Tibial nerve (tissue), 4 donors: ENCODE data around the gene PLD3.

Source experiments
- EP300 ChIP-seq, 2 donors: sonication (generic); formaldehyde crosslinking; IDR thresholded peaks; one replicate each; pipeline ENCODE4 v1.6.1; 2017; ENCODE audit warnings: antibody characterized with exemption in 2 of 2, mild to moderate bottlenecking in 1 of 2
- POLR2A ChIP-seq, 2 donors: fragments of 450-650 bp; IDR thresholded peaks; one replicate each; pipeline ENCODE4 v1.6.1; 2017; ENCODE audit warnings: antibody characterized with exemption in 2 of 2, mild to moderate bottlenecking in 2 of 2, moderate library complexity in 2 of 2
- TF ChIP-seq, protein P1 (sequence below), 5 experiments: fragments of 200-600 bp in 3 of 5; fragments of 450-650 bp in 2 of 5; sonication (generic) in 3 of 5; IDR thresholded peaks; one replicate each; pipeline ENCODE4 v1.5.1; 2016 to 2019; ENCODE audit warnings: antibody characterized with exemption in 5 of 5, mild to moderate bottlenecking in 3 of 5, moderate library complexity in 2 of 5

DNA sequence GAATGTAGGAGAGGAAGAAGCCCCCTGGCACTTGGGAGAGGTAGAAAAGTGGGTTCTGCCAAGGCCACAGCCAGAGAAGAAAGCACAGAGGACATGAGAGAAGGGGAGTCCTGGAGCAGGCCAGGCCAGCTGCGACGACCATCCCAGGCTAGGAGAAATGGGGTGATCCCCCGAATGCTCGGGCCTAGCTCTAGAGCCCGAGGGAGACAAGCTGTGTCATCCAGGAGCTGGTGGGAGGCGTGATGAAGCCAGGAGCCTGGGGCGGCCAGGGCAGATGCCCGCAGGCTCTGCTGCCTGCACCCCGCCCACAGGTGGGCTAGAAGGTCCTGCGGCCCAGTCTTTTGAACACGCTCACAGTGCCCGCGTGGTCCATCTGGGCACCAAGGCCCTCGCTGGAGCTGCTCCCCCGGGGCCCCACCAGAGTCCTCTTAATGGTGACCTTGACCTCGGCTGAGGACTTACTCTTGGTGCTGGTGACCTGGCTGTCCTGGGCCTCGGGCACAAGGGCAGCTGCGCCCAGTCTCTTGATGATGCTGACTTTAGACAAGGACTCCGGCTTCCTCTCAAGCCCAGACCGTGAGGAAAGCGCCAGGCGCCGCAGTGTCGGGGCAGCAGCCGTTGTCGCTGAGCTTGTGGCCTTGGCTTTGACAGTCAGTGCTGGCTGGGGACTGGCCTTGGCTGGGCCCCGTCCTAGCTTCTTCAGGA lies 26.8 kb upstream of the PLD3 start:
- TF ChIP-seq EP300 (IDR thresholded peaks at IDR 0.05) (no peak), POLR2A (IDR thresholded peaks at IDR 0.05) (no peak)
- TF ChIP-seq, protein P1, sequence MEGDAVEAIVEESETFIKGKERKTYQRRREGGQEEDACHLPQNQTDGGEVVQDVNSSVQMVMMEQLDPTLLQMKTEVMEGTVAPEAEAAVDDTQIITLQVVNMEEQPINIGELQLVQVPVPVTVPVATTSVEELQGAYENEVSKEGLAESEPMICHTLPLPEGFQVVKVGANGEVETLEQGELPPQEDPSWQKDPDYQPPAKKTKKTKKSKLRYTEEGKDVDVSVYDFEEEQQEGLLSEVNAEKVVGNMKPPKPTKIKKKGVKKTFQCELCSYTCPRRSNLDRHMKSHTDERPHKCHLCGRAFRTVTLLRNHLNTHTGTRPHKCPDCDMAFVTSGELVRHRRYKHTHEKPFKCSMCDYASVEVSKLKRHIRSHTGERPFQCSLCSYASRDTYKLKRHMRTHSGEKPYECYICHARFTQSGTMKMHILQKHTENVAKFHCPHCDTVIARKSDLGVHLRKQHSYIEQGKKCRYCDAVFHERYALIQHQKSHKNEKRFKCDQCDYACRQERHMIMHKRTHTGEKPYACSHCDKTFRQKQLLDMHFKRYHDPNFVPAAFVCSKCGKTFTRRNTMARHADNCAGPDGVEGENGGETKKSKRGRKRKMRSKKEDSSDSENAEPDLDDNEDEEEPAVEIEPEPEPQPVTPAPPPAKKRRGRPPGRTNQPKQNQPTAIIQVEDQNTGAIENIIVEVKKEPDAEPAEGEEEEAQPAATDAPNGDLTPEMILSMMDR (IDR thresholded peaks at IDR 0.05): no peak
